Middle frontal gyrus (tissue), 1 donor: ENCODE results near the gene MSI2.

Experiments
- DNase-seq: peaks from one replicate; pipeline ENCODE4 v3.0.0-alpha.2; 2015; ENCODE audit warnings: low spot score; ENCODE audit errors: extremely low spot score

MSI2 gene

GRCh38 chr17:57246257-57246656 lies 10.1 kb upstream of the MSI2 start:
- DNase-seq = no peak

GRCh38 chr17:57247261-57247660 lies 9.1 kb upstream of the MSI2 start:
- no peak for DNase-seq

GRCh38 chr17:57247913-57248312 lies 8.4 kb upstream of the MSI2 start:
- DNase-seq = no peak

GRCh38 chr17:57249520-57249919 lies 6.8 kb upstream of the MSI2 start:
- no peak for DNase-seq

GRCh38 chr17:57251211-57251787 lies 5.0 kb upstream of the MSI2 start:
- DNase-seq = no peak

- DNase-seq = no peak
These were observed 2.8 kb upstream of the MSI2 start for GRCh38 chr17:57253362-57254065.

- DNase-seq = no peak
These were observed 1.0 kb upstream of the MSI2 start for GRCh38 chr17:57255182-57255775.

- no peak for DNase-seq
These were observed 387 bp downstream of the MSI2 start for GRCh38 chr17:57256708-57257112.

GRCh38 chr17:57257195-57257894 lies 1.0 kb downstream of the MSI2 start:
- no peak for DNase-seq

- no peak for DNase-seq
These were observed 1.9 kb downstream of the MSI2 start for GRCh38 chr17:57257895-57258851.

- no peak for DNase-seq
These were observed 3.0 kb downstream of the MSI2 start for GRCh38 chr17:57259306-57259705.

GRCh38 chr17:57259817-57260216 lies 3.5 kb downstream of the MSI2 start:
- DNase-seq = no peak

- no peak for DNase-seq
These were observed 4.2 kb downstream of the MSI2 start for GRCh38 chr17:57260325-57261083.

GRCh38 chr17:57261084-57261461 lies 4.8 kb downstream of the MSI2 start:
- DNase-seq = no peak

GRCh38 chr17:57262557-57262956 lies 6.2 kb downstream of the MSI2 start:
- no peak for DNase-seq

- DNase-seq = no peak
These were observed 7.9 kb downstream of the MSI2 start for GRCh38 chr17:57264250-57264649.

GRCh38 chr17:57264776-57265175 lies 8.5 kb downstream of the MSI2 start:
- DNase-seq = no peak

GRCh38 chr17:57266902-57267311 lies 10.6 kb downstream of the MSI2 start:
- no peak for DNase-seq

GRCh38 chr17:57268181-57268580 lies 11.9 kb downstream of the MSI2 start:
- no peak for DNase-seq

GRCh38 chr17:57269052-57269451 lies 12.7 kb downstream of the MSI2 start:
- DNase-seq = no peak
